ENCODE data around the gene ZBTB7C. TPM values are rescaled to one million over a fixed set of nuclear protein-coding genes. Genes with fewer than 3 reads are reported as not detected.
"Not testable (repeated sequence)": the region's sequence is repeated elsewhere in the genome, so short reads cannot be mapped to it uniquely, and the experiment has no call there.

ZBTB7C gene
- total RNA-seq, 1 donor from 2014 or later, result 15.0 TPM

DNA sequence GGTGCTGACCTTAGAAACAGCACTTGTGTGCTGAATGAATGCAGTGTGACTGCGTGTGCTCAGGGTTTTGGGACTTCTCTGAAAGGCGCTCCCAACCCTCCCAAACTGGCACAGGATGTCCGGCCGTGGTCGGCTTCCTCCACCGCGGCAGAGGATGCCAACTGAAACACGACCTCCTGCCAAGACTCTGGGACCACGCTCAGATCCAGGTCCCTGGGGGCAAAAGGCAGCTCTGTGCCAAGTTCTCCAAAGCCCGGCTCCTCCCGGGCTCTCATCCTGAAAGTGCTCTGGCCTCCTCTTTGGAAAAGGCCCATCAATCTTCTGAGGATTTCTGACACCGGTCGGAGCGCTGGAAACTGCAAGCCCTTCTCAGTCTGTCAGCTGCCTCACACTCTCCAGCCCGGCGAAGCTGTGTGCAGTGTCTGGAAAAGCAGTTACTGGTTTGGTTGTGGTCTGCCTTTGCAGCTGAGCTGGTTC lies 32.3 kb upstream of the ZBTB7C start:
- no peaks in the 10 kb centered on the region for H3K9me3 ChIP-seq
- H3K36me3 ChIP-seq, result no peaks in the 10 kb centered on the region
- TF ChIP-seq, protein P1, sequence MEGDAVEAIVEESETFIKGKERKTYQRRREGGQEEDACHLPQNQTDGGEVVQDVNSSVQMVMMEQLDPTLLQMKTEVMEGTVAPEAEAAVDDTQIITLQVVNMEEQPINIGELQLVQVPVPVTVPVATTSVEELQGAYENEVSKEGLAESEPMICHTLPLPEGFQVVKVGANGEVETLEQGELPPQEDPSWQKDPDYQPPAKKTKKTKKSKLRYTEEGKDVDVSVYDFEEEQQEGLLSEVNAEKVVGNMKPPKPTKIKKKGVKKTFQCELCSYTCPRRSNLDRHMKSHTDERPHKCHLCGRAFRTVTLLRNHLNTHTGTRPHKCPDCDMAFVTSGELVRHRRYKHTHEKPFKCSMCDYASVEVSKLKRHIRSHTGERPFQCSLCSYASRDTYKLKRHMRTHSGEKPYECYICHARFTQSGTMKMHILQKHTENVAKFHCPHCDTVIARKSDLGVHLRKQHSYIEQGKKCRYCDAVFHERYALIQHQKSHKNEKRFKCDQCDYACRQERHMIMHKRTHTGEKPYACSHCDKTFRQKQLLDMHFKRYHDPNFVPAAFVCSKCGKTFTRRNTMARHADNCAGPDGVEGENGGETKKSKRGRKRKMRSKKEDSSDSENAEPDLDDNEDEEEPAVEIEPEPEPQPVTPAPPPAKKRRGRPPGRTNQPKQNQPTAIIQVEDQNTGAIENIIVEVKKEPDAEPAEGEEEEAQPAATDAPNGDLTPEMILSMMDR (IDR thresholded peaks at IDR 0.05), result no peak
- no peak overlapping the region for H3K4me3 ChIP-seq
- H3K27me3 ChIP-seq (ENCODE audit: low read depth), result no peaks in the 10 kb centered on the region
- peaks cover 7% of the 10 kb centered on the region for H3K4me1 ChIP-seq
- ATAC-seq (no peak), DNase-seq (no peak)
- intact Hi-C loops (cut with DNase I), result no loop called here
- no peak overlapping the region for H3K27ac ChIP-seq

DNA sequence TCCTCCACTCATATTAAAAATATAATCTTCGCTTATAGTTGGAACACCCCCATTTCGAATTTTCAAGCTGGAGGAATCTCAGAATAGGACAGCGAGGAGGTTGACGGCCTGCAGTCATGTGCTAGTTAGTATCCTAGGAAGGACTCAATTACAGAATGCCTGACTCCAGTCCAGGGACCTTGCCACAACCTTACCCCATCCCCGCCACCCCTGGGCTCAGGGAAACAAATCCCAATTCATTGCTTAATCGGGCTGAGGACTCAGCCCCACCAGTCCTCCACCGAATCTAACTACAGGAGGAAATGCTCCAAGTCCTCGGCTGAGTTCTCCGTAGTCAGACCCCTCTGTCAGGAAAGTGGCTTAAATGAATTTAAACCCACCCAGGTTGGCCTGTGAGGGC lies 31.7 kb upstream of the ZBTB7C start:
- intact Hi-C loops (cut with DNase I), result no loop called here
- H3K4me1 ChIP-seq, result peaks cover 5% of the 10 kb centered on the region
- DNase-seq (no peak), ATAC-seq (no peak)
- H3K27ac ChIP-seq, result no peak overlapping the region
- no peaks in the 10 kb centered on the region for H3K36me3 ChIP-seq
- no peaks in the 10 kb centered on the region for H3K27me3 ChIP-seq (ENCODE audit: low read depth)
- no peak overlapping the region for H3K4me3 ChIP-seq
- TF ChIP-seq, protein P1 (IDR thresholded peaks at IDR 0.05), result no peak
- H3K9me3 ChIP-seq, result no peaks in the 10 kb centered on the region

DNA sequence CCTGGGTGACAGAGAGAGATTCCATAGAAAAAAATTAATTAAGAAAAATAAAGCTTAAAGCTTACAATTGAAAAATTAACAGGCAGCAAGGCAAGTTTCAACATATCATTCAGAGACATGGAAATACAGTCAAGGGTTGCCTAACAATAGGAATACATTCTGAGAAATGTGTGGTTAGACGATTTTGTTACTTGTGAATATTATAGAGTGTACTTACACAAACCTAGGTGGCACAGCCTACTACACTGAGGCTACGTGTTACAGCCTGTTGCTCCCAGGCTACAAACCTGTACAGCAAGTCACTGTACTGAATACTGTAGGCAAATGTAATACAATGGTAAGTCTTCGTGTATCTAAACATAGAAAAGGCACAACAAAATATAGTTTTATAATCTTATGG lies 27.7 kb upstream of the ZBTB7C start:
- H3K4me1 ChIP-seq, result peaks cover 3% of the 10 kb centered on the region
- H3K27ac ChIP-seq, result no peak overlapping the region
- ATAC-seq, result no peak
- H3K27me3 ChIP-seq (ENCODE audit: low read depth), result no peaks in the 10 kb centered on the region
- no peak for DNase-seq
- TF ChIP-seq, protein P1 (IDR thresholded peaks at IDR 0.05), result no peak
- intact Hi-C loops (cut with DNase I), result no loop called here
- H3K9me3 ChIP-seq, result no peaks in the 10 kb centered on the region
- H3K4me3 ChIP-seq, result no peak overlapping the region
- no peaks in the 10 kb centered on the region for H3K36me3 ChIP-seq

DNA sequence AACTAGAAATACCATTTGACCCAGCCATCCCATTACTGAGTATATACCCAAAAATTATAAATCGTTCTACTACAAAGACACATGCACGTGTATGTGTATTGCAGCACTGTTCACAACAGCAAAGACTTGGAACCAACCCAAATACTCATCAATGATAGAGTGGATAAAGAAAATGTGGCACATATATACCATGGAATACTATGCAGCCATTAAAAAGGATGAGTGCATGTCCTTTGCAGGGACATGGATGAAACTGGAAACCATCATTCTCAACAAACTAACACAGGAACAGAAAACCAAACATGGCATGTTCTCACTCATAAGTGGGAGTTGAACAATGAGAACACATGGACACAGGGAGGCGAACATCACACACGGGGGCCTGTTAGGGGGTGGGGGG lies 25.2 kb upstream of the ZBTB7C start:
- intact Hi-C loops (cut with DNase I); H3K4me3 ChIP-seq; H3K4me1 ChIP-seq; H3K27me3 ChIP-seq (ENCODE audit: low read depth); H3K36me3 ChIP-seq; H3K27ac ChIP-seq; DNase-seq; H3K9me3 ChIP-seq; ATAC-seq: not testable (repeated sequence)

DNA sequence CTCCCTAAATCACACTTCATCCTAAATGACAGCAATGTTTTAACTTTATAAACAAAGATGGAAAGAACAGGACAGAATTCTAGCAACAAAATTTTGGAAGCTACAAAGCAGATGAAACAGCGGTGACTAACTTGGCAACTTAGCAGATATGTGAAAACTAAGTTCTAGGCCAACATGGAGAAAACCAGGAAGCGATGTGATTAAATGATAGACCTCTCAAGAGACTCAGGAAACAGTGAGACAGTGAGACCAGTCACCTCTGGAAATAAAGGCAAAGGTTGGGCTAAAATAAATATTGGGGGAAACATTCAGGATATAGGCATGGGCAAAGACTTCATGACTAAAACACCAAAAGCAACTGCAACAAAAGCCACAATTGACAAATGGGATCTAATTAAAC lies 24.4 kb upstream of the ZBTB7C start:
- ATAC-seq (no peak), DNase-seq (no peak)
- no peaks in the 10 kb centered on the region for H3K36me3 ChIP-seq
- no peak overlapping the region for H3K4me3 ChIP-seq
- intact Hi-C loops (cut with DNase I), result no loop called here
- H3K27ac ChIP-seq, result no peak overlapping the region
- H3K4me1 ChIP-seq, result no peaks in the 10 kb centered on the region
- TF ChIP-seq, protein P1 (IDR thresholded peaks at IDR 0.05), result no peak
- no peaks in the 10 kb centered on the region for H3K27me3 ChIP-seq (ENCODE audit: low read depth)
- no peaks in the 10 kb centered on the region for H3K9me3 ChIP-seq

DNA sequence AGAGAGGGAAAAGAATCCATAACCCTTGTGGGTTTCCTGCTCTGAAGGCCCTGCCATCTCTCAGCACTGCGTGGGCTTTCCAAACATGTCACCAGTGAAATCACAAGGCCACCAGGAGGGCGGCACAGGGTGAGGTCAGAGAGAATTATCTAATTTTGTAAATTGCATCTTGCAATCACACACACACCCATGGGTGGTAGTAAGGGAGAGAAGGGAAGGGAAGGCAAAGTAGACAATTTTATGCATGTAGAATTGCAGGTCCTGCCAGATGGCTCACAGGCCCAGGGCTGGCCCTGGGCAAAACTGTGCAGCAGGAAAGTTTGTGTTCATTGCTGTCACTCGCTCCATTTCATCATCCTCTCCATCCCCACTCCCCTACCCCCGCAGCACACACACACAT lies 21.0 kb upstream of the ZBTB7C start:
- ATAC-seq (peak; percentile 19 to 30), DNase-seq (no peak)
- peaks cover 4% of the 10 kb centered on the region for H3K27me3 ChIP-seq (ENCODE audit: low read depth)
- H3K36me3 ChIP-seq, result no peaks in the 10 kb centered on the region
- TF ChIP-seq, protein P1 (IDR thresholded peaks at IDR 0.05), result no peak
- H3K4me3 ChIP-seq, result no peak overlapping the region
- intact Hi-C loops (cut with DNase I), result no loop called here
- no peaks in the 10 kb centered on the region for H3K4me1 ChIP-seq
- no peak overlapping the region for H3K27ac ChIP-seq
- no peaks in the 10 kb centered on the region for H3K9me3 ChIP-seq

Data from lower lobe of right lung (tissue), 2 donors.